Neuronal stem cell (in vitro differentiated cells): Measurements from ENCODE around the gene MVK.
A peak's percentile ranks its signal among the peaks of the same experiment; 100 is the strongest.

Source experiments
- DNase-seq: peaks from one replicate; pipeline ENCODE4 v3.0.0-alpha.2; 2013; ENCODE audit warnings: low spot score
- H2AFZ ChIP-seq: one replicate; pipeline ENCODE4 v1.6.1; 2013; ENCODE audit warnings: mild to moderate bottlenecking, low read length, inconsistent platforms
- H2AK5ac ChIP-seq: 2 replicates; pipeline ENCODE4 v1.6.1; 2013; ENCODE audit warnings: low read depth, mild to moderate bottlenecking, inconsistent platforms, low read length, moderate library complexity, mixed read lengths
- H2BK120ac ChIP-seq: 2 replicates; pipeline ENCODE4 v1.6.1; 2013; ENCODE audit warnings: low read depth, mild to moderate bottlenecking, inconsistent platforms, low read length, moderate library complexity, mixed read lengths
- H2BK12ac ChIP-seq: one replicate; pipeline ENCODE4 v1.6.1; 2013; ENCODE audit warnings: low read length, inconsistent platforms
- H2BK15ac ChIP-seq: 2 replicates; pipeline ENCODE4 v1.6.1; 2013; ENCODE audit warnings: mild to moderate bottlenecking, low read length, inconsistent platforms, mixed read lengths
- H2BK5ac ChIP-seq: one replicate; pipeline ENCODE4 v1.6.1; 2013; ENCODE audit warnings: inconsistent platforms, mild to moderate bottlenecking, low read length, moderate library complexity
- H3K14ac ChIP-seq: one replicate; pipeline ENCODE4 v1.6.1; 2013; ENCODE audit warnings: low read length, inconsistent platforms
- H3K18ac ChIP-seq: 2 replicates; pipeline ENCODE4 v1.6.1; 2013; ENCODE audit warnings: low read length, inconsistent platforms
- H3K23ac ChIP-seq: 2 replicates; pipeline ENCODE4 v1.6.1; 2013; ENCODE audit warnings: low read depth, mild to moderate bottlenecking, mixed read lengths, low read length, inconsistent platforms; ENCODE audit not compliant: poor library complexity
- H3K27ac ChIP-seq: replicated peaks from 3 replicates; pipeline ENCODE4 v1.5.1; 2013; ENCODE audit warnings: low read length, inconsistent platforms
- H3K27me3 ChIP-seq, 3 experiments: 2 replicates each; pipeline ENCODE4 v1.6.1; 2013; ENCODE audit warnings: low read length in 3 of 3, mild to moderate bottlenecking in 2 of 3, inconsistent platforms in 1 of 3, low read depth in 1 of 3, mixed read lengths in 1 of 3, moderate library complexity in 1 of 3; ENCODE audit not compliant: control insufficient read depth in 3 of 3, insufficient read depth in 3 of 3
- H3K36me3 ChIP-seq, 2 donors: replicated peaks in 1 of 2; 2 replicates each; pipeline ENCODE4 v1.6.1; 2013; ENCODE audit warnings: low read length in 2 of 2; ENCODE audit not compliant: control insufficient read depth in 2 of 2, insufficient read depth in 2 of 2
- H3K4ac ChIP-seq: 2 replicates; pipeline ENCODE4 v1.6.1; 2013; ENCODE audit warnings: inconsistent platforms, mild to moderate bottlenecking, low read length, moderate library complexity
- H3K4me1 ChIP-seq, 2 donors: 1 replicate in 1 of 2; 2 replicates in 1 of 2; pipeline ENCODE4 v1.6.1; 2013; ENCODE audit warnings: low read length in 2 of 2, low read depth in 1 of 2; ENCODE audit not compliant: control insufficient read depth in 2 of 2, insufficient read depth in 1 of 2
- H3K4me2 ChIP-seq: one replicate; pipeline ENCODE4 v1.6.1; 2013; ENCODE audit warnings: mild to moderate bottlenecking, low read length, inconsistent platforms; ENCODE audit not compliant: insufficient read depth, poor library complexity, severe bottlenecking
- H3K4me3 ChIP-seq, 2 donors: 2 replicates each; pipeline ENCODE4 v1.5.1; 2013; ENCODE audit warnings: low read length in 2 of 2, mild to moderate bottlenecking in 2 of 2, inconsistent platforms in 1 of 2, moderate library complexity in 1 of 2
- H3K79me1 ChIP-seq: one replicate; pipeline ENCODE4 v1.6.1; 2013; ENCODE audit warnings: low read depth, mild to moderate bottlenecking, inconsistent platforms, low read length, moderate library complexity
- H3K9ac ChIP-seq: one replicate; pipeline ENCODE4 v1.6.1; 2013; ENCODE audit warnings: mild to moderate bottlenecking, low read depth, low read length, inconsistent platforms; ENCODE audit not compliant: poor library complexity
- H3K9me3 ChIP-seq, 2 donors: replicated peaks in 1 of 2; 2 replicates each; pipeline versions ENCODE3 to v1.6.1; 2013; ENCODE audit warnings: low read length in 2 of 2, mild to moderate bottlenecking in 2 of 2, inconsistent platforms in 1 of 2, low read depth in 1 of 2, mixed read lengths in 1 of 2, moderate library complexity in 1 of 2; ENCODE audit not compliant: control insufficient read depth in 2 of 2, insufficient read depth in 1 of 2
- H4K8ac ChIP-seq: one replicate; pipeline ENCODE4 v1.6.1; 2013; ENCODE audit warnings: low read depth, mild to moderate bottlenecking, inconsistent platforms, low read length, moderate library complexity
- H4K91ac ChIP-seq: one replicate; pipeline ENCODE4 v1.6.1; 2013; ENCODE audit warnings: low read length, low read depth, mild to moderate bottlenecking, inconsistent platforms; ENCODE audit not compliant: poor library complexity
- WGBS, 2 donors: extraction: QIAGEN DNeasy Blood & Tissue Kit; methylation state at CpG; one replicate each; pipeline ENCODE4 v1.1.7; 2013; ENCODE audit warnings: missing lambda C conversion rate in 2 of 2, mixed read lengths in 1 of 2; ENCODE audit not compliant: insufficient read length in 2 of 2, insufficient replicate concordance in 1 of 2; ENCODE audit errors: extremely low coverage in 2 of 2; 5-methylcytosine and 5-hydroxymethylcytosine counted together

Gene MVK

DNA sequence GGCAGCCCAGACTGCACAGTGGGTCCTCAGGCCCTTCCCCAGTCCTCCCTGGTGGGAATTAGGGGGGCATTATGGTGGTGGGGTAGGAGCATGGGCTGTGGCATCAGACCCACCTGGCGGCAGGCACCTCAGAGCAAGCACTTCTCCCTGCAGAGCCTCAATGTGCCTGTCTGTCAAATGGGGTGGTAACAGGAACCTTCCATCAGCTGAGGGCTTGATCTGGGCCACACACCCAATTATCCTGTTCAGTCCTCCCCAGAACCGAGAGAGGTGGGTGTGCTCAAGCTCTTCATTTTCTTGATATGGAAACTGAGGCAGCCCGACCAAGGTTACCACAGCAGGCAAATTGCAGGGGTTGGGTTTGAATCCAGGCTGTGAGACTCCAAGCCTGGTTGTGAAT lies 38.4 kb downstream of the MVK start:
- Histone ChIP-seq H2BK15ac (peak overlapping the region; percentile 32), H2AFZ (no peak overlapping the region), H3K14ac (no peak overlapping the region), H3K4ac (no peak overlapping the region), H3K4me3 (no peak overlapping the region), H2BK120ac (peak overlapping the region; percentile 14), H2BK12ac (peak overlapping the region; percentile 53), H3K23ac (no peak overlapping the region), H4K91ac (no peak overlapping the region), H3K4me1 (peaks cover 3 to 18% of the 10 kb centered on the region in 2 donors), H3K27me3 (peaks cover 0 to 81% (median 0%) of the 10 kb centered on the region in 3 experiments), H3K27ac (no peak overlapping the region), H3K18ac (peak overlapping the region; percentile 41), H3K36me3 (no peaks in the 10 kb centered on the region), H3K9ac (no peak overlapping the region), H4K8ac (no peak overlapping the region), H2AK5ac (no peak overlapping the region), H3K79me1 (peaks cover 1% of the 10 kb centered on the region), H2BK5ac (peak overlapping the region; percentile 44), H3K9me3 (no peaks in the 10 kb centered on the region), H3K4me2 (no peak overlapping the region)
- DNase-seq = no peak
- no CpG with 5 or more reads among the region's 3 CpGs for WGBS, 2 donors

GRCh38 chr12:109612975-109613502 lies 39.4 kb downstream of the MVK start:
- WGBS, 2 donors = no CpG with 5 or more reads among the region's 5 CpGs
- H2AFZ ChIP-seq = no peak overlapping the region
- H3K4me2 ChIP-seq = no peak overlapping the region
- no peak overlapping the region for H2BK120ac ChIP-seq
- DNase-seq = no peak
- H3K14ac ChIP-seq = no peak overlapping the region
- peaks cover 0 to 16% of the 10 kb centered on the region in 2 donors for H3K4me1 ChIP-seq
- H3K79me1 ChIP-seq = no peaks in the 10 kb centered on the region
- no peak overlapping the region for H3K9ac ChIP-seq
- H2AK5ac ChIP-seq = peak overlapping the region; percentile 3
- H3K18ac ChIP-seq = peak overlapping the region; percentile 16
- H3K27me3 ChIP-seq = peaks cover 0 to 92% (median 0%) of the 10 kb centered on the region in 3 experiments
- H2BK5ac ChIP-seq = peak overlapping the region; percentile 0
- no peak overlapping the region for H2BK12ac ChIP-seq
- H4K91ac ChIP-seq = no peak overlapping the region
- no peaks in the 10 kb centered on the region for H3K9me3 ChIP-seq
- no peak overlapping the region for H3K4me3 ChIP-seq
- no peak overlapping the region for H3K27ac ChIP-seq
- H2BK15ac ChIP-seq = peak overlapping the region; percentile 8
- no peak overlapping the region for H3K23ac ChIP-seq
- H3K36me3 ChIP-seq = no peaks in the 10 kb centered on the region
- H3K4ac ChIP-seq = no peak overlapping the region
- no peak overlapping the region for H4K8ac ChIP-seq

GRCh38 chr12:109613649-109614455 lies 40.3 kb downstream of the MVK start:
- Histone ChIP-seq H3K23ac (no peak overlapping the region), H4K91ac (no peak overlapping the region), H2AK5ac (no peak overlapping the region), H4K8ac (no peak overlapping the region), H3K9me3 (no peaks in the 10 kb centered on the region), H2BK120ac (no peak overlapping the region), H3K18ac (peak overlapping the region; percentile 1), H3K9ac (no peak overlapping the region), H3K4me3 (no peak overlapping the region), H3K36me3 (no peaks in the 10 kb centered on the region), H2BK12ac (no peak overlapping the region), H3K27me3 (peaks cover 0 to 91% (median 0%) of the 10 kb centered on the region in 3 experiments), H3K27ac (no peak overlapping the region), H3K14ac (no peak overlapping the region), H3K4ac (no peak overlapping the region), H3K79me1 (no peaks in the 10 kb centered on the region), H2BK15ac (no peak overlapping the region), H2BK5ac (no peak overlapping the region), H3K4me1 (peaks cover 0 to 17% of the 10 kb centered on the region in 2 donors), H2AFZ (no peak overlapping the region), H3K4me2 (no peak overlapping the region)
- no peak for DNase-seq
- WGBS, 2 donors = no CpG with 5 or more reads among the region's 26 CpGs

DNA sequence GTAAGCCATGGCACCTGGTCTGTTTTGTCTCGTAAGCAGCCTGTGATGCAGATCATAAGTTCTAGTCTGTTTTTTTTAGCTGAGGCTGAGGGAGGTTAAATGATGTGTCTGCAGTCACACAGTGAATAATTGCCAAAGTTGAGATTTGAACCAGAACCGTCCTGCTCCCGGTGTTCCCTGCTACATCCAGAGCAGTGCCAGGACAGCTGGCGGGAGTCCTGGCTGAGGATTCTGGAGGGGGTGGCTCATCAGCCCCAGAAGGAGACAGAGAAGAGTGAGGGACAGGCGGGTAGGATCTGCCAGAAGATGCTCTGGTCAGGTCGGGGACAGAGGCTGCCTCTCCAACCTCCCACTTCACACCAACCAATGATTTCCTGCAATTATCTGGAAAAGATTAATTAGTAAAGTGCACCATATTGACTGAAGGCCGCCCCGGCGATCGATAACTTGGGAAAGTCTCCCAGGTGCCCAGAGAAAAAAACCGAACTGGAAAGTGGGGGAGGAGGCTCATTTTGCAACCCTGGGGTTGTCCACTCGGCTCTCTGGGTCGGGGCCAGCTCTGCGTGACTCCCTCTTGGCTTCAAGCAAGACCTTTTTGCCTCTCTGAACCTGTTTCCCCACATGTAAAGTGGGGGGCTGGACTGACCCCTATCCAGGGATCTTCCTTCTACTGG lies 42.1 kb downstream of the MVK start:
- H3K36me3 ChIP-seq = no peaks in the 10 kb centered on the region
- H3K9ac ChIP-seq = no peak overlapping the region
- no peak overlapping the region for H3K4ac ChIP-seq
- no peak overlapping the region for H3K27ac ChIP-seq
- H3K4me3 ChIP-seq = no peak overlapping the region
- no peak overlapping the region for H4K8ac ChIP-seq
- H3K4me1 ChIP-seq = peaks cover 0 to 15% of the 10 kb centered on the region in 2 donors
- no peak overlapping the region for H2BK120ac ChIP-seq
- H3K4me2 ChIP-seq = no peak overlapping the region
- no peak for DNase-seq
- peak overlapping the region; percentile 22 for H2BK15ac ChIP-seq
- no peaks in the 10 kb centered on the region for H3K79me1 ChIP-seq
- H3K23ac ChIP-seq = no peak overlapping the region
- H2AFZ ChIP-seq = no peak overlapping the region
- no peak overlapping the region for H2BK5ac ChIP-seq
- H3K27me3 ChIP-seq = peaks cover 0 to 87% (median 0%) of the 10 kb centered on the region in 3 experiments
- whole genome bisulfite sequencing, 2 donors = no CpG with 5 or more reads among the region's 14 CpGs
- no peak overlapping the region for H2BK12ac ChIP-seq
- H3K9me3 ChIP-seq = no peaks in the 10 kb centered on the region
- no peak overlapping the region for H3K14ac ChIP-seq
- H4K91ac ChIP-seq = no peak overlapping the region
- H3K18ac ChIP-seq = peak overlapping the region; percentile 78
- H2AK5ac ChIP-seq = peak overlapping the region; percentile 38
